H1 (cell line): Measurements from ENCODE around the gene DCP1B. TPM values are rescaled to one million over a fixed set of nuclear protein-coding genes. Genes with fewer than 3 reads are reported as not detected.
A peak's percentile ranks its signal among the peaks of the same experiment; 100 is the strongest.

Experiments used
- CTCF ChIA-PET: fragments of 300-600 bp; sonication (Branson Sonifier 250); formaldehyde crosslinking; loops from one replicate; lab custom pipeline; 2021; ENCODE audit not compliant: partially characterized antibody; lab: Charles Lee
- POLR2A ChIA-PET: fragments of 300-600 bp; sonication (Branson Sonifier 250); formaldehyde crosslinking; loops from one replicate; lab custom pipeline; 2021; ENCODE audit warnings: inconsistent platforms; ENCODE audit not compliant: partially characterized antibody; lab: Charles Lee
- DNase-seq, 2 experiments: peaks; one replicate each; pipeline versions ENCODE4 v3.0.0 to v3.0.0-alpha.2; 2010 to 2022; ENCODE audit warnings: low spot score in 2 of 2, low read depth in 1 of 2, mixed read lengths in 1 of 2
- FAIRE-seq: peaks from 2 replicates; lab custom pipeline; 2011; peaks lifted over from hg19 to GRCh38; lab: Jason Lieb, UNC
- H2AFZ ChIP-seq: 2 replicates; pipeline ENCODE4 v1.8.1; 2012; ENCODE audit warnings: low read length, inconsistent platforms
- H2AK5ac ChIP-seq: 2 replicates; pipeline ENCODE4 v1.6.1; 2013; ENCODE audit warnings: low read depth, low read length
- H2BK120ac ChIP-seq: replicated peaks from 2 replicates; pipeline ENCODE3; 2013; ENCODE audit warnings: low read depth, low read length, inconsistent platforms
- H2BK12ac ChIP-seq: 2 replicates; pipeline ENCODE4 v1.6.1; 2013; ENCODE audit warnings: low read depth, low read length
- H2BK15ac ChIP-seq: 2 replicates; pipeline ENCODE4 v1.6.1; 2013; ENCODE audit warnings: low read length
- H2BK20ac ChIP-seq: 2 replicates; pipeline ENCODE4 v1.6.1; 2013; ENCODE audit warnings: low read length
- H2BK5ac ChIP-seq: 2 replicates; pipeline ENCODE4 v1.6.1; 2013; ENCODE audit warnings: low read depth, low read length
- H3K14ac ChIP-seq: 2 replicates; pipeline ENCODE4 v1.6.1; 2013; ENCODE audit warnings: inconsistent platforms; ENCODE audit not compliant: insufficient read length
- H3K18ac ChIP-seq: 2 replicates; pipeline ENCODE4 v1.6.1; 2013; ENCODE audit warnings: low read length; ENCODE audit errors: extremely low read depth
- H3K23ac ChIP-seq: 2 replicates; pipeline ENCODE4 v1.6.1; 2013; ENCODE audit warnings: inconsistent platforms; ENCODE audit not compliant: insufficient read length
- H3K23me2 ChIP-seq: 2 replicates; pipeline ENCODE4 v1.6.1; 2013; ENCODE audit warnings: low read depth, low read length
- H3K27ac ChIP-seq: 2 replicates; pipeline ENCODE4 v1.6.1; 2011; ENCODE audit warnings: low read depth, low read length, inconsistent platforms
- H3K27me3 ChIP-seq, 4 experiments: replicated peaks in 1 of 4; 1 replicate in 1 of 4; 2 replicates in 3 of 4; pipeline versions ENCODE4 v1.6.1 to v1.8.1; 2011 to 2013; ENCODE audit warnings: low read length in 3 of 4, mild to moderate bottlenecking in 3 of 4, inconsistent platforms in 2 of 4, mixed read lengths in 2 of 4, moderate library complexity in 1 of 4; ENCODE audit not compliant: control insufficient read depth in 3 of 4, insufficient read depth in 3 of 4; ENCODE audit errors: extremely low read depth in 1 of 4
- H3K36me3 ChIP-seq, 4 experiments: 2 replicates each; pipeline versions ENCODE4 v1.6.1 to v1.8.1; 2011 to 2013; ENCODE audit warnings: mild to moderate bottlenecking in 4 of 4, low read length in 3 of 4, moderate library complexity in 2 of 4, control low read depth in 1 of 4, inconsistent platforms in 1 of 4; ENCODE audit not compliant: insufficient read depth in 4 of 4, control insufficient read depth in 2 of 4
- H3K4ac ChIP-seq: replicated peaks from 2 replicates; pipeline ENCODE3; 2013; ENCODE audit warnings: low read length, low read depth, mixed read lengths, inconsistent platforms; ENCODE audit not compliant: insufficient read length
- H3K4me1 ChIP-seq, 4 experiments: replicated peaks in 1 of 4; 1 replicate in 1 of 4; 2 replicates in 3 of 4; pipeline versions ENCODE4 v1.6.1 to v1.8.1; 2011 to 2013; ENCODE audit warnings: low read length in 3 of 4, inconsistent platforms in 2 of 4, mixed read lengths in 1 of 4; ENCODE audit not compliant: insufficient read depth in 4 of 4, control insufficient read depth in 3 of 4
- H3K4me2 ChIP-seq, 2 experiments: 2 replicates each; pipeline versions ENCODE4 v1.6.1 to v1.8.1; 2011 to 2013; ENCODE audit warnings: low read depth in 2 of 2, low read length in 2 of 2, control low read depth in 1 of 2, inconsistent platforms in 1 of 2, mild to moderate bottlenecking in 1 of 2; ENCODE audit not compliant: insufficient read depth in 1 of 2
- H3K4me3 ChIP-seq, 4 experiments: fragments of 200-600, 300-600 bp in 1 of 4; sonication (generic), shearing (Covaris generic), sonication (Bioruptor Twin) in 1 of 4; 2 replicates each; pipeline versions ENCODE4 v1.5.1 to v1.8.1; 2011 to 2016; ENCODE audit warnings: low read length in 4 of 4, low read depth in 3 of 4, control low read depth in 2 of 4, inconsistent platforms in 2 of 4, mild to moderate bottlenecking in 2 of 4, mixed read lengths in 1 of 4, moderate library complexity in 1 of 4; ENCODE audit not compliant: insufficient read depth in 2 of 4; ENCODE audit errors: extremely low read depth in 1 of 4
- H3K56ac ChIP-seq: replicated peaks from 2 replicates; pipeline ENCODE3; 2013; ENCODE audit warnings: low read depth, mild to moderate bottlenecking, mixed read lengths, low read length, inconsistent platforms; ENCODE audit not compliant: insufficient read length
- H3K79me1 ChIP-seq: 2 replicates; pipeline ENCODE4 v1.6.1; 2013; ENCODE audit warnings: low read depth, low read length, control low read depth
- H3K79me2 ChIP-seq, 2 experiments: 2 replicates each; pipeline versions ENCODE4 v1.6.1 to v1.8.1; 2012 to 2013; ENCODE audit warnings: low read length in 2 of 2, mild to moderate bottlenecking in 2 of 2, inconsistent platforms in 1 of 2; ENCODE audit not compliant: insufficient read depth in 2 of 2, control insufficient read depth in 1 of 2
- H3K9ac ChIP-seq, 4 experiments: replicated peaks in 1 of 4; 1 replicate in 1 of 4; 2 replicates in 3 of 4; pipeline versions ENCODE4 v1.6.1 to v1.8.1; 2011 to 2013; ENCODE audit warnings: low read depth in 3 of 4, low read length in 3 of 4, control low read depth in 2 of 4, mild to moderate bottlenecking in 2 of 4, moderate library complexity in 2 of 4, inconsistent platforms in 1 of 4; ENCODE audit errors: extremely low read depth in 1 of 4
- H3K9me3 ChIP-seq, 2 experiments: 2 replicates each; pipeline versions ENCODE4 v1.6.1 to v1.8.1; 2012 to 2013; ENCODE audit warnings: mild to moderate bottlenecking in 2 of 2, moderate library complexity in 2 of 2, control low read depth in 1 of 2, inconsistent platforms in 1 of 2, low read depth in 1 of 2, low read length in 1 of 2, mixed read lengths in 1 of 2; ENCODE audit not compliant: insufficient read depth in 2 of 2
- H4K20me1 ChIP-seq, 2 experiments: replicated peaks in 1 of 2; 2 replicates each; pipeline versions ENCODE3 to v1.8.1; 2011 to 2013; ENCODE audit warnings: inconsistent platforms in 2 of 2, low read length in 2 of 2, mild to moderate bottlenecking in 1 of 2; ENCODE audit not compliant: insufficient read depth in 2 of 2, control insufficient read depth in 1 of 2
- H4K5ac ChIP-seq: 2 replicates; pipeline ENCODE4 v1.6.1; 2013; ENCODE audit warnings: low read length, low read depth, mixed read lengths, inconsistent platforms; ENCODE audit not compliant: insufficient read length
- H4K8ac ChIP-seq: 2 replicates; pipeline ENCODE4 v1.8.0; 2013; ENCODE audit warnings: mild to moderate bottlenecking, moderate library complexity, low read length, inconsistent platforms; ENCODE audit not compliant: insufficient read depth; ENCODE audit errors: extremely low read depth
- H4K91ac ChIP-seq: replicated peaks from 2 replicates; pipeline ENCODE3; 2013; ENCODE audit warnings: low read length, mixed read lengths, inconsistent platforms; ENCODE audit not compliant: insufficient read length
- CEBPB ChIP-seq: IDR thresholded peaks from 2 replicates; pipeline ENCODE4 v1.6.1; 2012; ENCODE audit warnings: low read depth, low read length
- HDAC2 ChIP-seq, 2 experiments: fragments of 300-600 bp in 1 of 2; sonication (generic) in 1 of 2; IDR thresholded peaks; 2 replicates each; pipeline ENCODE4 v1.6.1; 2011 to 2012; ENCODE audit warnings: low read depth in 2 of 2, low read length in 2 of 2, mild to moderate bottlenecking in 2 of 2, moderate library complexity in 2 of 2, borderline replicate concordance in 1 of 2, inconsistent platforms in 1 of 2
- HDAC6 ChIP-seq: IDR thresholded peaks from one replicate; pipeline ENCODE4 v1.7.1; 2012; ENCODE audit warnings: low read depth, mild to moderate bottlenecking, inconsistent platforms, low read length, moderate library complexity
- KDM4A ChIP-seq: IDR thresholded peaks from one replicate; pipeline ENCODE4 v1.7.1; 2012; ENCODE audit warnings: low read depth, mild to moderate bottlenecking, moderate library complexity, low read length, inconsistent platforms; ENCODE audit not compliant: severe bottlenecking
- POU5F1 ChIP-seq: IDR thresholded peaks from 2 replicates; pipeline ENCODE4 v1.6.1; 2011; ENCODE audit warnings: low read depth, mild to moderate bottlenecking, low read length, moderate library complexity
- RFX5 ChIP-seq: IDR thresholded peaks from 2 replicates; pipeline ENCODE4 v1.6.1; 2011; ENCODE audit warnings: low read depth, low read length, improper control_type of control experiment, borderline replicate concordance
- SIX5 ChIP-seq: IDR thresholded peaks from 2 replicates; pipeline ENCODE4 v1.6.1; 2011; ENCODE audit warnings: mild to moderate bottlenecking, low read depth, low read length
- TBP ChIP-seq: IDR thresholded peaks from 2 replicates; pipeline ENCODE4 v1.6.1; 2011; ENCODE audit warnings: low read depth, low read length, improper control_type of control experiment
- WGBS, 2 experiments: shearing (Covaris generic) in 1 of 2; methylation state at CpG; one replicate each; pipeline versions ENCODE4 v1.1.6 to v1.1.7; 2013 to 2015; ENCODE audit warnings: low lambda C conversion rate in 2 of 2, mixed read lengths in 2 of 2, inconsistent platforms in 1 of 2, low coverage in 1 of 2, missing lambda C conversion rate in 1 of 2; ENCODE audit not compliant: insufficient replicate concordance in 2 of 2, insufficient coverage in 1 of 2, insufficient read length in 1 of 2; ENCODE audit errors: extremely low coverage in 1 of 2, missing lambda C conversion rate in 1 of 2; 5-methylcytosine and 5-hydroxymethylcytosine counted together
- polyA plus RNA-seq, 7 experiments: library from polyadenylated mRNA; depleted of rRNA in 3 of 7; stranded (reverse) in 5 of 7; unstranded in 2 of 7; fragments of >200 nt in 5 of 7; fragments of 200-250 nt in 2 of 7; gene quantifications; 1 replicate in 5 of 7; 2 replicates in 1 of 7; 4 replicates in 1 of 7; pipeline versions ENCODE4 v1.2.1 to v1.2.3, GENCODE V29; 2011 to 2013; ENCODE audit warnings: missing spikeins in 2 of 7, mixed read lengths in 2 of 7
- total RNA-seq: library from RNA; stranded (reverse); fragmentation: NEBNext Ultra II Directional; extraction: Animal tissue kit (Norgen Biotek cat#: 25700); gene quantifications from 2 replicates; pipeline ENCODE4 v1.2.1, GENCODE V29; 2021
- TF ChIP-seq, protein P1 (sequence below): IDR thresholded peaks from 2 replicates; pipeline ENCODE4 v1.6.1; 2011; ENCODE audit warnings: low read length, improper control_type of control experiment
- TF ChIP-seq, protein P2 (sequence below): IDR thresholded peaks from 2 replicates; pipeline ENCODE4 v1.6.1; 2011; ENCODE audit warnings: low read depth, mild to moderate bottlenecking, low read length; ENCODE audit not compliant: insufficient read depth

The DCP1B gene
- total and polyA plus RNA-seq, 2 of the 8 experiments (the other 6 are each of a cell fraction or from before 2014, with no cell fraction given): 14.8 to 29.0 TPM

DNA sequence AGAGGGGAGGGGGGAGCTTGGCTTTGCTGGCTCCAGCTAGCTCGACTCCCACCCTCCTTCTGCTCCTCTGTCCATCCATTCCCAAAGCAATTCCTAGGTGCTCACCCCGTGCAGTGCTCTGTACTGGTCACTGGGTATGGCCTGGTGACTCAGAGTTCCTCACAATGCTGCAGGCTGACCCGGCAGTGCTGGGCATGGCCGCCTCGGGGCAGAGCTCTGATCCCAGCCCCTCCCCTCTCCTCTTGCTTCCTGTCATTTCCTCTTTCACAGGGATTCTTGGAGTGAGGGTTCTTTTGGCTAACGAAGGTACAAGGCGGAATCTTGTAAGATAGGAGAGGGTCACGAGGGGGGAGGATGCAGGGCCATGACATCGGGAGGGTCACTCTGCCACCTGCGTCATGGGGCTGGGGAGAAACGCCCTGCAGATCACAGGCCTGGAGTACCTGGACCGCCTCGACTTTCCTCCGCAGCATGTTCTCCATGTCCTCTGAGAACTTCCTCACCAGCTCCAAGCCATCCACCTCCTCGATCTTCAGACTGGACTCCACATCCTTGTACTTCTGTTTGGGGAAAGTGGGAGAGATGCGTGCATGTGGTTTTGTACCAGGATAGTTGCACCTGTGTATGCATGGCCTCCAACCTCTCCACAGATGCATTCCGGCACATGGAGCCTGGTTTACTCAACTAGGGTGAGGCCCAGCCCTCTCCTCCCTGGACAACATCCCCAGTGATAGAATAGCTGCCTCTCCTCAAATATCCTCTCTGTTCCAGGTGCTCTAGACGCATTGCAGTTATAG, 91.5 kb downstream of the DCP1B start:
- no peak overlapping the region for H2AK5ac ChIP-seq
- H3K4me1 ChIP-seq: 0 out of 7 replicates have a peak, but pooled peaks cover 0 to 2% (median 1%) of the 10 kb centered on the region in 4 experiments
- H3K79me2 ChIP-seq: no peaks in the 10 kb centered on the region
- no peak overlapping the region for H3K18ac ChIP-seq
- H3K9me3 ChIP-seq: peaks cover 0 to 3% of the 10 kb centered on the region in 2 experiments; a peak in 1 of 4 replicates
- ChIA-PET CTCF (interaction anchor here (0.6 to 6.2 kb wide), 4 partner anchors 9 to 27 kb away, joined by 3 to 32 read pairs (median 4); no protein-coding TSS in a partner anchor), POLR2A (no interaction called here)
- no peak overlapping the region for H3K4me2 ChIP-seq
- no peaks in the 10 kb centered on the region for H3K79me1 ChIP-seq
- no peak overlapping the region for H2BK12ac ChIP-seq
- H4K91ac ChIP-seq: no peak overlapping the region
- no peak overlapping the region for H3K27ac ChIP-seq
- H2BK15ac ChIP-seq: no peak overlapping the region
- 0 out of 2 replicates have a peak overlapping the region, but pooled peaks have one; percentile 8 for H2BK5ac ChIP-seq
- 89% methylated on average over 18 of the region's 18 CpGs; no CpG with 5 or more reads in 1 of the 2 experiments for WGBS, 2 experiments
- no peak overlapping the region for H4K5ac ChIP-seq
- H3K27me3 ChIP-seq: no peaks in the 10 kb centered on the region
- H3K9ac ChIP-seq: no peak overlapping the region
- H2AFZ ChIP-seq: no peak overlapping the region
- 0 out of 2 replicates have a peak, but pooled peaks cover 3% of the 10 kb centered on the region for H3K23me2 ChIP-seq
- no peak overlapping the region for H3K4me3 ChIP-seq
- no peaks in the 10 kb centered on the region for H4K20me1 ChIP-seq
- FAIRE-seq (no peak), DNase-seq (no peak)
- H4K8ac ChIP-seq: no peak overlapping the region
- no peak overlapping the region for H3K23ac ChIP-seq
- H3K14ac ChIP-seq: no peak overlapping the region
- H3K36me3 ChIP-seq: no peaks in the 10 kb centered on the region
- H3K4ac ChIP-seq: no peak overlapping the region
- H2BK120ac ChIP-seq: no peak overlapping the region
- no peak overlapping the region for H2BK20ac ChIP-seq
- no peak overlapping the region for H3K56ac ChIP-seq
- no peak for TF ChIP-seq HDAC6
- no peak for TF ChIP-seq CEBPB
- TF ChIP-seq SIX5: no peak
- TF ChIP-seq, protein P1, sequence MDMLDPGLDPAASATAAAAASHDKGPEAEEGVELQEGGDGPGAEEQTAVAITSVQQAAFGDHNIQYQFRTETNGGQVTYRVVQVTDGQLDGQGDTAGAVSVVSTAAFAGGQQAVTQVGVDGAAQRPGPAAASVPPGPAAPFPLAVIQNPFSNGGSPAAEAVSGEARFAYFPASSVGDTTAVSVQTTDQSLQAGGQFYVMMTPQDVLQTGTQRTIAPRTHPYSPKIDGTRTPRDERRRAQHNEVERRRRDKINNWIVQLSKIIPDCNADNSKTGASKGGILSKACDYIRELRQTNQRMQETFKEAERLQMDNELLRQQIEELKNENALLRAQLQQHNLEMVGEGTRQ: no peak
- TF ChIP-seq KDM4A: no peak
- TF ChIP-seq TBP: no peak
- TF ChIP-seq RFX5: no peak
- no peak for TF ChIP-seq HDAC2 (IDR thresholded peaks at IDR 0.05; ENCODE audit: borderline replicate concordance in 1 of 2, low read depth in 2 of 2, low read length in 2 of 2)
- no peak for TF ChIP-seq POU5F1
- TF ChIP-seq, protein P2, sequence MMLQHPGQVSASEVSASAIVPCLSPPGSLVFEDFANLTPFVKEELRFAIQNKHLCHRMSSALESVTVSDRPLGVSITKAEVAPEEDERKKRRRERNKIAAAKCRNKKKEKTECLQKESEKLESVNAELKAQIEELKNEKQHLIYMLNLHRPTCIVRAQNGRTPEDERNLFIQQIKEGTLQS: no peak
